BJ (cell line): ENCODE data around the gene IFT22. TPM values are rescaled to one million over a fixed set of nuclear protein-coding genes. Genes with fewer than 3 reads are reported as not detected.

Experiments used
- CTCF ChIA-PET: fragments of 350-600 bp; formaldehyde crosslinking; extraction: SDS; loops from one replicate; lab custom pipeline; 2021; ENCODE audit warnings: antibody characterized with exemption, inconsistent platforms; lab: Yijun Ruan, JAX
- POLR2A ChIA-PET: fragments of 300-600 bp; sonication (Branson Sonifier 250); formaldehyde crosslinking; extraction: SDS; loops from one replicate; lab custom pipeline; 2021; ENCODE audit warnings: antibody characterized with exemption; lab: Charles Lee
- DNase-seq: peaks from one replicate; pipeline ENCODE4 v3.0.0-alpha.2; 2011; ENCODE audit warnings: low read depth
- H3K27me3 ChIP-seq: 2 replicates; pipeline ENCODE4 v1.6.0; 2011; ENCODE audit warnings: low read length; ENCODE audit not compliant: control insufficient read depth, insufficient read depth
- H3K36me3 ChIP-seq: 2 replicates; pipeline ENCODE4 v1.5.1; 2011; ENCODE audit warnings: low read length; ENCODE audit not compliant: control insufficient read depth, insufficient read depth
- H3K4me3 ChIP-seq: 2 replicates; pipeline ENCODE4 v1.5.1; 2011; ENCODE audit warnings: low read depth, mild to moderate bottlenecking, control low read depth, low read length
- CTCF ChIP-seq: IDR thresholded peaks from 2 replicates; pipeline ENCODE4 v1.5.1; 2011; ENCODE audit warnings: low read depth, mild to moderate bottlenecking, control low read depth, inconsistent platforms, low read length, moderate library complexity; ENCODE audit not compliant: insufficient read depth
- polyA plus RNA-seq: library from polyadenylated mRNA; depleted of rRNA; stranded (reverse); fragments of >200 nt; gene quantifications from 2 replicates; pipeline ENCODE4 v1.2.3, GENCODE V29; 2011

IFT22 gene
- polyA plus RNA-seq, 1 experiment, result 59.0 TPM

GRCh38 chr7:101302641-101303101, 18.9 kb downstream of the IFT22 start:
- Histone ChIP-seq H3K36me3 (no peaks in the 10 kb centered on the region), H3K27me3 (peaks cover 37% of the 10 kb centered on the region), H3K4me3 (no peak overlapping the region)
- CTCF ChIA-PET, result interaction anchor here (0.7 to 1.7 kb wide), 2 partner anchors 12 to 159 kb away, joined by 3 to 4 read pairs; no protein-coding TSS in a partner anchor
- POLR2A ChIA-PET, result no interaction called here
- TF ChIP-seq CTCF, result no peak
- DNase-seq, result no peak

- POLR2A ChIA-PET, result interaction anchor here (0.8 kb wide), 1 partner anchor 186 kb away, joined by 9 read pairs; no protein-coding TSS in a partner anchor
- DNase-seq, result no peak
- Histone ChIP-seq H3K36me3 (no peaks in the 10 kb centered on the region), H3K27me3 (peaks cover 37% of the 10 kb centered on the region), H3K4me3 (no peak overlapping the region)
- TF ChIP-seq CTCF, result no peak
- CTCF ChIA-PET, result interaction anchor here (1.0 to 2.7 kb wide), 2 partner anchors 8 to 10 kb away, joined by 3 to 10 read pairs; no protein-coding TSS in a partner anchor
These were observed 20.9 kb downstream of the IFT22 start for GRCh38 chr7:101300465-101301376.

- DNase-seq, result no peak
- TF ChIP-seq CTCF, result no peak
- no peaks in the 10 kb centered on the region for H3K36me3 ChIP-seq
- no peak overlapping the region for H3K4me3 ChIP-seq
- H3K27me3 ChIP-seq, result peaks cover 37% of the 10 kb centered on the region
- POLR2A ChIA-PET, result interaction anchor here (0.8 kb wide), 1 partner anchor 187 kb away, joined by 9 read pairs; no protein-coding TSS in a partner anchor
- CTCF ChIA-PET, result interaction anchor here (2.7 kb wide), 1 partner anchor 9 kb away, joined by 10 read pairs; no protein-coding TSS in a partner anchor
These were observed 21.8 kb downstream of the IFT22 start for GRCh38 chr7:101299511-101300464.

GRCh38 chr7:101294832-101295121, 26.8 kb downstream of the IFT22 start:
- Histone ChIP-seq H3K27me3 (peaks cover 22% of the 10 kb centered on the region), H3K36me3 (no peaks in the 10 kb centered on the region), H3K4me3 (no peak overlapping the region)
- no peak for TF ChIP-seq CTCF
- ChIA-PET POLR2A (no interaction called here), CTCF (interaction anchor here (0.7 to 5.8 kb wide), 2 partner anchors 12 to 449 kb away, joined by 3 to 27 read pairs; no protein-coding TSS in a partner anchor)
- no peak for DNase-seq
